ENCODE results near the gene ZAP70.

- TF ChIP-seq CTCF (IDR thresholded peaks at IDR 0.05) = peak in 4 of 5 experiments; percentile 44 to 71 (median 60)
- TF ChIP-seq POLR2A (IDR thresholded peaks at IDR 0.05) = peak; percentile 89 to 97
These were observed 49.3 kb upstream of the ZAP70 start, which contains the start of gene ACTR1B for GRCh38 chr2:97663962-97664635.

Measured in tibial nerve (tissue), 3 donors.